Caki2 (cell line): ENCODE measurements around the gene AANAT. TPM values are rescaled to one million over a fixed set of nuclear protein-coding genes. Genes with fewer than 3 reads are reported as not detected.

Experiments used
- DNase-seq: peaks from one replicate; pipeline ENCODE4 v3.0.0-alpha.2; 2015; ENCODE audit warnings: low read depth
- in situ Hi-C: cut with HindIII; loops from 2 replicates; pipeline ENCODE4 v1.10.0; 2016; ENCODE audit warnings: low sequenced_read_pairs, low pct_unique_long_range_greater_than_20kb, mixed read lengths
- total RNA-seq: library from RNA; depleted of rRNA; stranded (reverse); fragments of >200 nt; shearing (Covaris generic); gene quantifications from 2 replicates; pipeline ENCODE4 v1.2.3, GENCODE V29; 2014; ENCODE audit warnings: low replicate concordance

The AANAT gene
- total RNA-seq, 1 experiment from 2014 or later, result not detected

DNA sequence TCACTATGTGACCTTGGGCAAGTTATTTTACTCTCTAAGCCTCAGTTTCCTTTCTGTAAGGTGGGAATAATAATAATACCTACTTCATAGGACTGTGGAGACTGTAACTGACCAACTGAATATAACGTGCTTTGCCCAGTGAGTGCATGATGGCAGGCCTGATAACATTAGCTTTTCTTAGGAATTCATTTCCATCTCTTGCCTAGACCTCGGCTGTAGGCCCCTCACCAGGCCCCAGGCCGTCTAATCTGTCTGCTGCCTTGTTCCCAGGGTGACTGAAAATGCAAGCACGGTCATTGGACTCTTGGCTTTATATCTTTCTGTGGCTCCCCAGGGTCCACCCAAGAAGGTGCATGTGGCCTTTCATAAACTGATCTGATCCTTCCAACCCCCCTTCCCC lies 7.7 kb upstream of the AANAT start:
- no peak for DNase-seq
- in situ Hi-C loops, result no loop called here

DNA sequence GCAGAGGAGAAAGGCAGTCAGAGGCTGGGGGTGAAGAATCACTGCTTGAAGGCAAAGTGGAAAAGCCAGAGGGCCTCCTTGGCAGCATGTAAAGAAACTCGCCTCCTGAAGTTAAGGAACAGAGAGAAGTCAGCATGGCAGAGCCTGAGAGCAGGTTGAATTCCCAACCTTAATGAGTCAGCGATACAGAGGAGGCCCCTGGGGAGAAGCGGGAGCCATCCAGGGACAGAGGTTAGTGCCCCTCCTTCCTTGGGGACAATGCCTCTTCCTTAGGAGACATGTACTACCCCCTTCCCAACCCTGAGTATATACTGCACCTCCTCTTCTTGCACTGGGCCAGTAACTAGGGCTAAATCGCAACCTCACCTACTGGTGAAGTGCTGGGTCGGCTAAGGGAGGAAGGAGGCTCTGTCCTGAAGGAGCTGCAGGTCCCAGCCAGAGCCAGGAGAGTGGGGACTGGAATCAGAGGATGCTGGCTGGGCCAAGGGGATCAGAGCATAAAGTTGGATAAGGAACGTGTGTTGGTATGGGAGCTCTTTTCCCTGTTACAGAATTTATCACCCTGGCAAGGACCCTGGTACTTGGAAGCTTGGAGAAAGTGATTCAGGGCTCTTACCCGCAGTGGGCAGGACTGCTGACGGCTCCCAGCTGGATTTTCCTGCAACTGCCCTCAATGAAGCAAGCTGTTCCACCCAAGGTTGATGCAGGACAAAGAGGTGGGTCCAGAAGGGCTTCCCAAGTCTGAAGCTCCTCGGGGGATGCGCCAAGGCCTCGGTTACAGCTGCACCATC lies 5.4 kb upstream of the AANAT start:
- in situ Hi-C loops, result no loop called here
- DNase-seq, result no peak

DNA sequence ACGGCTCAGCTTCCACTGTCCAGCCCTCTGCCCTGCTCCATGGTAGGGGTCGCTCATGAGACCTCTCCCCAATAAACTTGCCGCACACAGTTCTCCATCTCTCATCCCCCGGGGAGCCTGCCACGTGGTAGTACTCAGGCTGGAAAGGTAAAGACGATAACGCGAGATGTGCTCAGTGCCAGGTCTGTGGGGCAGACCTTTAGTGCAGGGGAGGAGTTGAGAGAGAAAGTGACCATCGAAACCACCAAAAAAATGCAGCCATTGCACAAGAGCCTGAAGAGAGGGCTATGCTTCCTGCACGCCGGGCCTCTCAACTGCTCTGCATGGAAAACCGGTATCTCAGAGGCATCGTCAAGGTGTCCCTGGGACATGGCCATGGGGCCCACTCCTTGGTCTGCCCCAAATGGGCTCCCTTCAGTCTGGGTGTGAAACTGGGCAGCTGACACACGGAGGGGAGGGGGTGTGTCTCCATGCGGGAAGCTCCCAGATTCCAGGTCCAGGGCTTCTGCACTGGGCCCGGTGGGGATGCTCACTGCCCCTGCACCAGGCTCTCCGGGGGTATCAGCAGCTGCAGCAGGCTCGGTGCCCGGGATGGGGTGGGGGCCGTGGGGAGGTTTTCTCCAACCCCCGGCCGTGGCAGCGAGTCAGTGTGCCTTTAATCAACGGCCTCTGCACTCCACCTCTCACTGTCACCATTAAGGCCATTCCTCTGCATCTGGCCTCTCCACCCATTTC lies 4.7 kb upstream of the AANAT start:
- in situ Hi-C loops, result no loop called here
- no peak for DNase-seq

DNA sequence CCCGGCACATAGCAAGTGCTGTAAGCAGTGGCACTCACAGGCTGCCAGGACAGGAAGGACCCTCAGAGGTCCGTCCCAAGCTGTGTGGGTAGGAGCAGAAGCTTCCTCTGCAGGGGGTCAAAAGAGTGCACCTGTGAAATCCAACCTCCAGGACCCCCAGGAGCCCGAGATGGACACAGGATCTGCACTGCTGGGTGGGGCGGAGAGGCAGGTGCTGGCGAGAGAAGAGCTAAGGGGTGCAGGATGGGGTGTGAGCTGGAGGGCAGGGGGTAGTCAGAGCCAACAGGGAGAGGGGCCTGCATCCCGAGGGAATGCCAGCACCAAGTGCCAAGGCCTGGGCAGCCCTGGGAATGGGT lies 650 bp upstream of the AANAT start:
- in situ Hi-C loops, result no loop called here
- DNase-seq, result no peak

DNA sequence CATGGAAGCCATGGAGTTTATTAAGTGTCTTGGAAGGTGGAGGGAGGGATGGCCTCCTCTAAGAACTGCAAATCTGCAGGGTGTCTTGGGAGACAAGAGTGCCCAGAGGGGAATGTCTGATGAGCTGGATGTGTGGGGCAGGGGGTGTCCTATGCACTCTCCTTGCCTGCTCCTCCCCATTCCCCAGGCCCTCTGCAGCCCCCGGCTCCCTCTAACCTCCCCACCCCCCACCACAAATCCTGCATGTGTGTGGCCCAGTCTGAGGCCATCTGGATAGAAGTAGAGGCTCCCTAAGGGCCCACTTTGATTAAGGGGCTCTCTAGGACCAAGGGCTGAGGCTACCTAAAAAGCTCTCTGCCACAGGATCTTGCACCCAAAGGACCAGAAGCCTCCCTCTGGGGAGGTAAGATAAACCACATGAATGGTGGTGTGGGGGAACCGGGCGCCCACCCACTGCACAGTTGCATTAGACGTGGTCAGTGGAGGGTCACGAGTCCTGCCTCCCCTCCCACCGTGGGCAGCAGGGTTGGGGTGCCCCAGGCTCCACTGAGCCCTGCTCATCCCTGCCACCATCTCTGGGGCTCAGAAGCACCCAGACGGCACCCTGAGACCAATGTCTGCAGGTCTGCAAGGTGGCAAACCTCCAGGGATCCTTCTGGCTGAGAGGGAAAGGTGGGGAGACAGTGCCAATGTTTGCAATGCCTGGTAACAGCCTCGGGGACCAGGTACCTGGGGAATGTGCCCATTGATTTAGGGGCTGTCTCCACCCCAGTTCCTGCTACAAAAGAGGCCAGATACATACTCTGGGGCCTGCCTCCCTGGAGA lies 618 bp downstream of the AANAT start:
- no peak for DNase-seq
- in situ Hi-C loops, result no loop called here

DNA sequence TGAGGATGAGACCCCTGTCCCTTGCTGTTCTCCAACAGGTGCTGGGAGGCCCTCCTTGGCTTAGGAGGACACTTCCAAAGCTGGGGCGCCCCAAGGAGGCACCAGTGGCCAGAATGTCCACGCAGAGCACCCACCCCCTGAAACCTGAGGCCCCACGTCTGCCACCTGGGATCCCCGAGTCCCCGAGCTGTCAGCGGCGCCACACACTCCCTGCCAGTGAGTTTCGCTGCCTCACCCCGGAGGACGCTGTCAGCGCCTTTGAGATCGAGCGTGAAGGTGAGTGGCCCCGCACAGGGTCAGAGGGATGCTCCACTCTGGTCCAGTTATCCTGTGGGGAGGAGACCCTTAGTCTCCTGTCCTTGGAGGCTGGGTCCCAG lies 1.2 kb downstream of the AANAT start:
- in situ Hi-C loops, result no loop called here
- DNase-seq, result no peak

DNA sequence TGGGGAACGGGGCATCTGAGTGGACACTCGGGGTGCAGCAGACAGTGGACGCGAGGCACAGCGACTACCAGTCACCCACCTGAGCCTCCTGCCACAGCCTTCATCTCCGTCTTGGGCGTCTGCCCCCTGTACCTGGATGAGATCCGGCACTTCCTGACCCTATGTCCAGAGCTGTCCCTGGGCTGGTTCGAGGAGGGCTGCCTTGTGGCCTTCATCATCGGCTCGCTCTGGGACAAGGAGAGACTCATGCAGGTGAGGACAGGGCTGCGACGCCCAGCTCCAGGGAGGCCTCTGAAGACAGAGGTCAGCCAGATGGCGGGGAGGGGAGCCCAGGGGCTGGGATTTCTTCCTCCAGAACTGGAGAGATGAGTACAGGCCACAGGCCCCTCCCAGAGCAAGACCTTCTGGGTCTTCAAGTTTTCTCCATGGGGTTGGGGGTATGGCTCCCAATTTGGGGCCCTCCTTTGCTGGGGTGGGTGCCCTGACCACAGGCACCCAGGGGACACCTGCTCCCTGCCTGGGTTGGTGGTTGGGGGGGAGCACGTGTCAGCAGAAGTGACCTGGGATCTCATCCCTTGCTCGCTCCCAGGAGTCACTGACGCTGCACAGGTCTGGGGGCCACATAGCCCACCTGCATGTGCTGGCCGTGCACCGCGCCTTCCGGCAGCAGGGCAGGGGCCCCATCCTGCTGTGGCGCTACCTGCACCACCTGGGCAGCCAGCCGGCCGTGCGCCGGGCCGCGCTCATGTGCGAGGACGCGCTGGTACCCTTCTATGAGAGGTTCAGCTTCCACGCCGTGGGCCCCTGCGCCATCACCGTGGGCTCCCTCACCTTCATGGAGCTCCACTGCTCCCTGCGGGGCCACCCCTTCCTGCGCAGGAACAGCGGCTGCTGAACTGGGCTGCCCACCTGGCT lies 1.9 kb downstream of the AANAT start:
- in situ Hi-C loops, result no loop called here
- no peak for DNase-seq

DNA sequence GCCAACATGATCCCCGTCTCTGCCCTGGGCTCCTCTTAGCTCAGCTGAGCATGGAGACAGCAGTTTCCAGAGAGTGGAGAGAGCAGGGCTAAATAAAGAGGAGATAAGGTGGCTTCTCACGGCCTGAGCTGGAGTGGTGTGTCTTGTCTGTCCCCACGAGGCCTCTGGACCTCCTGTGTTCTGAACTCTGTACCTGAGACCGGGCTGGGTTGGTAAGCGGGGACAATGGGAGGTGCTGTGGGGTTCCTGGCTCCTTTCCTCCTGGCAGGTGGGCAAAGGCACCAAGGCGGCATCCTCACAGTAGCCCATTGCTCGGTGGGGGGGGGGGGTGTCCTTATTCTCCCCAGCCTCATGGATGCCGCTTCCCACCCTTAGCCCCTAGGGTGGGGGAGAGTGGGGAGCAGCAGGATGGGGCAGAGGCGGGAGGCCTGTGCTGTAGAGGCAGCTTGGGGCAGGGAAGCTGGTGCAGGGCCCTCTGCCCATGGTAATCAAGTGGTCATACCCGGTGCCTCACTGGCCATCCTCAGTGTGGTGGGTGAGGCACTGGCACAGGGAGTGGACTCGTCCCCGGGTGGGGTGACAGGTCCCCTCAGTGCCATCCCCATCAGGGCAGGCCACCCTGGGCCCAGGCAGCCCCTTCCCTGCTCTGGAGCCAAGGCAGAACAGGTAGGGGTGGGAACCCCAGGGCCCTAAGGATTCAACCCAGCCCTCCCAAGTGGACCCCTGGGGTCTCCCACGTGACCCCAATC lies 2.8 kb downstream of the AANAT start:
- in situ Hi-C loops, result no loop called here
- no peak for DNase-seq

DNA sequence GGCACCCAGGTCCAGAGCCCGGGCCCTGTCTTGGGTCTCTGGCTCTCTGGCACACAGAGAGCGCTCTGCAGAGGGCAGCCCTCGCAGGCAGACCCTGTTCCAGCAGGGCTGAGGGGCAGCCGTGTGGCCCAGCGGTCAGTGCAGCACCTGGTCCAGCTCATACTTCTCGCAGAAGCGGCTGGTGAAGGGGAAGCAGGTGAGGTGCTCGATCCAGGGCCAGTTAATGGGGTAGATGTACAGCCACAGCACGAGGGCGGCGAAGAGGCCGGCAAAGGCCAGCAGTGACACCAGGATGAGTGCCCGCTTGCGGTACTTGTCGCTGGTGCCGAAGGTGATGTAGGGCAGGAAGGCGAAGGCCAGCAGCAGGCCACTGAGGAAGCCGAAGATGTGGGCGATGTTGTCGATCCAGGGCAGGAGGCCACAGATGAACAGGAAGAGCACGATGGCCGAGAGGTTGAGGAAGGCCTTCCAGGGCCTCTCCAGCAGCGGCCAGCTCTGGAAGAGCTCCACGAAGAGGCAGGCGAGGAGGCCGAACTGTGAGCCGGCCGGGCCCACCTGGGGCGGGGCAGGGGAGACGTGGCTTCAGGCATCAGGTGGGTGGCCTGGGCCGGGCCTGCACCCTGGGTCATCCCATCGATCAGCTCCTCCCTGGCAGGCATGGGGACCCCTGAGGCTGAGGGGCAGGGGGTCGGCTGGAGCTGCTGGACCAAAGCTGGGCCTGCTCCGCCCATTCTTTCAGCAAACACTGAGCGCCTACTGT lies 4.3 kb downstream of the AANAT start:
- in situ Hi-C loops, result no loop called here
- no peak for DNase-seq

DNA sequence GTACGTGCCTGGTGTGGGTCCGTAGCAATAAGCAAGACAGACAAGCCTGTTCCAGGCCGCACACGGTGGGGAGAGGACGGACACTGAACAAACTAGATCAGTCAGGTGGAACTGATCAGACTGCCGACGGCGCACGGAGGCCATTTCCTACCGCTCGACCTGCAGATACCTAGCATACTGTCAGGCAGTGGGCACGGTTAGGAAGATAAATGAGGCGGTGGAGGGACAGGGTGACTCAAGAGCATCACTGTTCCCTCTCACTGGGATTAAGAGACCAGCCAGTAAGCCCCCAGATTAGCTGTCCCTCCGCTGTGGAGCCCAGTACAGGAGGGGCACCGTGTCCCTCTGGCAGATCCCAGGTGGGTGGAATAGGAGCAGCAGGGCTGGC lies 4.8 kb downstream of the AANAT start:
- no peak for DNase-seq
- in situ Hi-C loops, result no loop called here

DNA sequence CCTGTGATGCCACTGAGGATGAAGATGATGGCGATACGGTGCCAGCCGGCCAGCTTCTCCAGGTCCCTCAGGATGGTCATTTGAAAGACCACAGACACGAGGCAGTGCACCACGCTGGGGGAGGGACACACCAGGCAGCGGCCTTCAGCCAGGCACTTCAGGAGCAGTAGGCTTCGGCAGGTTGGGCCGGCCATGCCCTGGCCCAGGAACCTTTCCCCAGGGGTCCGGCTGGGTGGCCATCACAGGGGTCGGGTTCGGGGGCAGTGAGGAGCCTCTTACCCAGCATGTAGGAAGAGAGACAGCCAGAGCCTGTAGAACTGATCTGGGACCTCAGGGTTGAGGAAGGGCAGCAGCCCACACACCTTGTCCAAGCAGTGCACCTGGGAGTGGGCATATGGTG lies 5.3 kb downstream of the AANAT start:
- in situ Hi-C loops, result no loop called here

DNA sequence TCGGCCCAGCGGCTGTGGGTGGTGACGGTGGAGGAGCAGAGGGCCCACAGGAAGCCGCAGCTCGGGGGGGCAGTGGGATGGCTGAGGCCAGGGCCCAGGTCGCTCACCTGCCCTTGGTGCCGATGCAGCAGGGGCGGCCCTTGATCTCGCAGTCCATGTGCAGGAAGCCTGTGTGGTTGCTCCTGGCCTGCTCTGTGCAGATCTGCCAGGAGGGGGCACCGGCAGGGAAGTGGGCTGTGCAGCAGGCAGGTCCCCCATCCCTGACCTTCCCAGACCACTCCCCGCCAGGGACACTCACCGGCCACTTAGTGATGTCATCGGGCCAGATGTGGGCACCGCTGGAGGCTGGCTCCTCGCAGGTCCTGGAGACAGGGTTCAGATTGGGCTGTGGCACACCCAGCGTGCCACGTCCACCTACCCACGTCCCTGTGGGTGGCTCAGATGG lies 6.2 kb downstream of the AANAT start:
- DNase-seq, result no peak
- in situ Hi-C loops, result no loop called here

More for the DNA sequence above, 5.3 kb downstream of the AANAT start:
- DNase-seq, result no peak

DNA sequence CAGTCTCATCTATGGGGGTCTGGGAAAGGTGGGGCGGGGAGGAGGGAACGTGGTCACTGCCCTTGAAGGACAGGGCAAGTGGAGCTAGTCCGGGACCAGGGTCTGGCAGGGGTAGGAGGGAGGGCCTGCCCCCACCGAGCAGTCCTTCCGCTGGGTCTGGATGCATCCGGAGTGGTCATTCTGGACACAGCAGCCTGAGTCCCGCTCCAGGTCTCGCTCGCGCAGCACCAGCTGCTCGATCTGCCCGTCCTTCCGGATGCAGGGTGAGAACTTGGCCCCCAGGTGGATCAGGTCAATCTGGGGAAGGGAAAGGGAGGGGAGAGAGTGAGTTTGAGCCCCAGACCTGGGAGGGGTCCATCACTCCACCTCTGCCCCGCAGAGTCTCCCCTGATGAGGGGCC lies 6.8 kb downstream of the AANAT start:
- in situ Hi-C loops, result no loop called here
- DNase-seq, result no peak

DNA sequence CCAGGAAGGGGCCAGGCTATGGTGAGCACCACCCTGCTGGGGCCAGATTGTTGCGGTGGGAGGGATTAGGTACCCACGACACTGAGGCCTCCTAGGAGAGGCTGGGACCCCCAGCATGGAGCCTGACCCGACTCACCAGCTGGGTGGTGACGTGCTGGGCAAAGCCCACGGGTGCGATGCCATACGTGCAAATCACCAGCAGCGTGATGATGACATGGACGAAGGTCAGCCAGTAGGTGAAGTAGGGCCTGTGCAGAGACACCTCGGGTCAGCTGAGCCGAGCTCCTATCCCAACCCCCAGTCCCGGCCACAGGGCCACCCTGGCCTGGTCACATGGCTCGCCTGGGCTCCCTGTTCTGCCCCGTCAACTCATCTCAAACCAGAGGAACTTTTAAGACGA lies 7.5 kb downstream of the AANAT start:
- no peak for DNase-seq
- in situ Hi-C loops, result no loop called here

DNA sequence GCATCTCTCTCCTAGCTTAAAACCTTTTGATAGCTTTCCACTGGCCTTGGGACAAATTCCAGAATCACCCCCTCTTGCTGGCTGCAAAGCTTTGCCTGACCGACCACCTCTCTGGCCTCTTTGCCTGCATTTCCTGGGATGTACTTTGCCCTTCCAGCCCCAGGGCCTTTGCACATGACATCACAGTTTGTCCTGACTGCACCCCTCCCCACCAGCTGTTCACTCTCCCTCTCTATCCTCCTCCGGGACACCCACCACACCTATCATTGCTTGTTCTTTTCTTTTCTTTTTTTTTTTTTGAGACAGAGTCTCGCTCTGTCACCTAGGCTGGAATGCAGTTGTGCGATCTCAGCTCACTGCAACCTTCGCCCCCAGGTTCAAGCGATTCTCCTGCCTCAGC lies 7.9 kb downstream of the AANAT start:
- no peak for DNase-seq
- in situ Hi-C loops, result no loop called here

DNA sequence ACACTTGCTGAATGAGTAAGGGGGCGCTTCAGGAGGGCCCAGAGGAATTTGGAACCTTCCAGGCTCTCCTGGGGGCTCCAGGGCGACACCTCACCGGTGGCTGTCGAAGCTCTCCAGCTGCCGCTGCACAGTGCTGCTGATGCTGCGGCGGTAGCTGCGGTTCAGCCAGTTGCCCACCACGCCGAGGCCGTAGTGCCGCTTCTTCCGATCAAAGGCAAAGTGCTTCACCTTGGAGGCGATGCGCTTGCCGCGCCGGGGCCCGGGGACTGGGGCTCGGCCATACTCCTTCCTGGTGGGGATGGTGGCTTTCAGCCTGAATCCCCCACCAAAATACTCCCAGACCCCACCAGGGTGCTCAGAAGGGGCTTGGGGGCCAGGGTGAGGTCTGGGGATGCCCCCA lies 9.3 kb downstream of the AANAT start:
- DNase-seq, result no peak
- in situ Hi-C loops, result no loop called here

DNA sequence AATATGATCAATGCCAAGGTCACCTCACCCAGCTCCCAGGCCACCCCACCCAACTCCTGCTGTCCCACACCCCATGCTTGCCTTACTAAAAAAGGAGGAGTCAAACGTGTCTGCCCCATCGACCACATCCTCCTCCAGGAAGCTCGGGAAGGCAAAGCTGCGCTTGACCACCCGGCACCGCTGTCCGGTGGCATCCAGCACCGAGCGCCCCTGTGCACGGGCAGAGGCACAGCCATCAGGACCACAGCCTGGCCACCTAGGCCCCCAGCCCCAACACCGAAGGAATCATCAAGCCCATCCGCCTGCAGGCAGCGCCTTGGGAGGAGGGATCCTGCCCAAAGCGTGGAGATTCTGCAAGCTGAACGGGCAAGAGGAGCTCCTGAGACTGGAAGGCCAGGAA lies 10.2 kb downstream of the AANAT start:
- in situ Hi-C loops, result no loop called here
- DNase-seq, result no peak
